HG03039 (cell line): ENCODE measurements around the gene YWHAQ.

ENCODE experiments used
- ATAC-seq: cut with Tn5 transposase; IDR thresholded peaks from one replicate; pipeline ENCODE4 v1.9.1; 2021; ENCODE audit warnings: mild to moderate bottlenecking, moderate library complexity; ENCODE audit not compliant: unreplicated experiment

The YWHAQ gene

GRCh38 chr2:9630736-9631552, at the start of gene YWHAQ:
TSS of gene YWHAQ (minus strand) at chr2:9630997. CDS start at chr2:9630452, 545 bp downstream.
- peak; percentile 92 for ATAC-seq

- ATAC-seq: no peak
These were observed 49.3 kb upstream of the YWHAQ start for GRCh38 chr2:9680082-9680481.

- ATAC-seq: no peak
These were observed 48.4 kb upstream of the YWHAQ start for GRCh38 chr2:9679218-9679617.

GRCh38 chr2:9678544-9678943, 47.7 kb upstream of the YWHAQ start:
- no peak for ATAC-seq

GRCh38 chr2:9675415-9676351, 44.9 kb upstream of the YWHAQ start:
- ATAC-seq: no peak

GRCh38 chr2:9674891-9675414, 44.2 kb upstream of the YWHAQ start:
- no peak for ATAC-seq

- no peak for ATAC-seq
These were observed 43.2 kb upstream of the YWHAQ start for GRCh38 chr2:9673914-9674481.

GRCh38 chr2:9668687-9669345, 38.0 kb upstream of the YWHAQ start:
- ATAC-seq: no peak

GRCh38 chr2:9667826-9668225, 37.0 kb upstream of the YWHAQ start:
- no peak for ATAC-seq

GRCh38 chr2:9666306-9666705, 35.5 kb upstream of the YWHAQ start:
- ATAC-seq: no peak

GRCh38 chr2:9665898-9666297, 35.1 kb upstream of the YWHAQ start:
- ATAC-seq: no peak

- no peak for ATAC-seq
These were observed 33.6 kb upstream of the YWHAQ start for GRCh38 chr2:9664365-9664764.

- peak; percentile 65 for ATAC-seq
These were observed 32.4 kb upstream of the YWHAQ start for GRCh38 chr2:9663008-9663879.

GRCh38 chr2:9661261-9661660, 30.5 kb upstream of the YWHAQ start:
- no peak for ATAC-seq

- ATAC-seq: no peak
These were observed 30.0 kb upstream of the YWHAQ start for GRCh38 chr2:9660781-9661180.

- ATAC-seq: no peak
These were observed 29.4 kb upstream of the YWHAQ start for GRCh38 chr2:9660154-9660553.

GRCh38 chr2:9658972-9659371, 28.2 kb upstream of the YWHAQ start:
- no peak for ATAC-seq

GRCh38 chr2:9657731-9658130, 26.9 kb upstream of the YWHAQ start:
- no peak for ATAC-seq

GRCh38 chr2:9657083-9657482, 26.3 kb upstream of the YWHAQ start:
- no peak for ATAC-seq

- ATAC-seq: peak; percentile 80
These were observed 25.5 kb upstream of the YWHAQ start for GRCh38 chr2:9656270-9656766.
